Measurements from ENCODE around the gene SART3. TPM values are rescaled to one million over a fixed set of nuclear protein-coding genes. Genes with fewer than 3 reads are reported as not detected.
"Not testable (repeated sequence)": the region's sequence is repeated elsewhere in the genome, so short reads cannot be mapped to it uniquely, and the experiment has no call there.

The SART3 gene
- total RNA-seq, 1 experiment from 2014 or later: 57.4 TPM

DNA sequence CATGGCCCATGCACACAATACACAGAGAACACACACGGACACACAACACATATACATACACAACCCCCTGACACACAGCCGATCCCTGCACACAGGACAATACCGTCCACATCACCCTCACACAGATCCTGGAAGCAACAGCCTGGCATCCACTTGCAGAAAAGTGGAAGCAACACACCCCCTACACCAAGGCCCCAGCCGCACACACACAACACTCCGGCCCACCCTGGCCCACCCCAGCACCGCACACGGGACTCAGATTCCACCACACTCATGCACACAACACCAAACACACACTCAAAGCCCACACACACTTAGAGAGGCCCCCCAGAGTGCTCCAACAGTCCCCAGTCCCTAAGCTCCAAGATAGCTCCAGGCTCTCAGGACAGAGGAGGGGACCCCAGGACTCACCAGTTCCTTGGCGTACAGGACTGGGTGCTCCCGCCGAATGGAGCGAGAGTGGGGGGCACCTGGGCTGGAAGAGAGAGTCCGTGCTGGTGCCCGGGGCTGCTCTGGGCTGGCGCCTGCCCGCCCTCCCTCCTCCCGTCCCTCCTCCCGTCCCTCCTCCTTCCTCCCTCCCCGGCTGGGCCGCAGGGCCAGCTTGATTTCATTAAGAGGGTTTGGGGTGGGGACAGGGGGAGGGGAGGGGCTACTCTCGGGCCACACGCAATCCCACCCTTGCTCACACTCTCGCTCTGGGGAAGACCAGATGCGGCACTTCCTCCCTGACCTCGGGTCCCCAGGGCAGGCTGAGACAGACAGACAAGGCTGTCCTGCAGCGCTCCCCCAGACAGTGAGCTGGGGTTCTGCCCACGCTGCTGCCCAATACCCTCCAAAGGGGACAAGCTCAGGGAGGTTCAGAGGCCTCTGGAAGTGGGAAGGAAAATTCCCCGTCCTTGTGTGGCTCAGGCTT is 36.8 kb upstream of the SART3 start, which contains the start of gene TMEM119:
Gene TMEM119 (minus strand): TSS at position 526 of the 913 bp plus-strand sequence. CDS start 5,701 bp downstream, outside the sequence.
- DNase-seq (ENCODE audit: low read depth): no peak

DNA sequence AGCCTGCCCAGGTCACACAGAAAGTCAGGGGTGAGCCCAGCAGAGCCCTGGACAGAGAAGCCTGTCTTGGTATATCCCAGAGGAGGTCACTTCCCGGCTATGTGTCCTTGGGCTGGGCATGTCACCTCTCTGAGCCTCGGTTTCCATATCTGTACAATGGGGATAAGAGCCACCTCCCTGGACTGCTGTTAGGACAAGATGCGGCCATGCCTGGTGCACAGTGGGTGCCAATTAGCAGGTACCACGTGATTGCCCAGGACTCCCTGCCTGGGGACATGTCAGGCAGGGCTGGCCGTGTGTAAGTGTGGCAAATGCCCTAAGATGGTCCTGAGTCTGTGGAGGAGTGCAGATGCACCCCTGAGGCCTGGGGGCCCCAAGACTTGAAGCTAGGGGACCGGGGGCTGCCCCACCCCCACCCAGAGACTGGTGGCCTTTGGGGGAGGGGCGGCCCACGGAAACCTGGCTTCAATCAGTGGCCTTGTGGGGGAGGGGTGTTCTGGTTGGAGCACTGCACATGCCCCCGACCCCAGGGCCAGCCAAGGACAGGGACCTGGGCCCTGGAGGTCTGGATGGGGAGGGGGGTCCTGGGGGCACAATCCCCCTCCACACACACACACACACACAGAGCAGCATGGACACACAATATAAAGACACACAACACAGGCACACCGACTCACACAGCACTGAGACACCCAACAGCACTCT is 36.0 kb upstream of the SART3 start:
- no peak for DNase-seq (ENCODE audit: low read depth)

DNA sequence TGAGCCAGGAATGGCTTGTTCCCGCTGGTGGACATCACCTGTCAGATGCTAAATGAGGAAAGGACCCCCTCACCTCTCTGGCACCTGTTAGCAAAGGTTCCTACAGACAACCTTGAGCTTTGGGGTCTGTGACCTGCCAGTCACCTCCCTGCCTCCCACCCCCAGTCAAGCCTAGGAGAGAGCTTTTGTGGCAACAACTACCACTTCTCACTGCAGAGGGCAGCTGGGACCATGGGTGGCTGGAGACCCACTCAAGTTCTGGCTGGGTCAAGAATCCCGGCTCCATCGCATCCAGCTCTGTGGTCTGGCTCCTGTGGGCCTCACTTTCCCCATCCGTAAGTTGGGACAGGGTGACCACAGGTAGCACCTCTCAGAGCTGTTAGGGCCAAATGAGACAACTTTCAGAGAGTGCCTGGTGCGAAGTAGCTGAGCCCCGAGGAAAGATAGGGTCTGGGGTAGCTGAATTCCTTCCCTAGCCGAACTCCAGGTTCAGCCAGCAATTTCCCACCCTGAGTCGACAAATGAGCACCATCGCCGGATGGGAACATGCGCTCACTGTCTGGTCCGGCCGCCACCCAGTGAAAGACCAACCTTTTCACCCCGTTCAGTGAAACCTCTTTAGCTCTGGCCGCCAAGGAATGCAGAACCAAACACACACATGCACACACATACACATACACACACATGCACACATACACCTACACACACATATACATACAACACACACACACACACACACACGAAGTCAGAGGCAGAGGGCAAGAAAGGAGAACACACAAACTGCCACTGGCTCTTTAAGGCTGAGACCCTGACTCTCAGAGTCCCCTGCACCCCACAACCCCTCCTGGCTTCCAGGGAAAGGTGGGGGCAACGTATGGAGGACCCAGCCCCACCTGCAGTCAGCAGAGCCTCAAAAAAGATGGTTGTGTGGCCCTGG is 35.0 kb upstream of the SART3 start:
- DNase-seq (ENCODE audit: low read depth): no peak

DNA sequence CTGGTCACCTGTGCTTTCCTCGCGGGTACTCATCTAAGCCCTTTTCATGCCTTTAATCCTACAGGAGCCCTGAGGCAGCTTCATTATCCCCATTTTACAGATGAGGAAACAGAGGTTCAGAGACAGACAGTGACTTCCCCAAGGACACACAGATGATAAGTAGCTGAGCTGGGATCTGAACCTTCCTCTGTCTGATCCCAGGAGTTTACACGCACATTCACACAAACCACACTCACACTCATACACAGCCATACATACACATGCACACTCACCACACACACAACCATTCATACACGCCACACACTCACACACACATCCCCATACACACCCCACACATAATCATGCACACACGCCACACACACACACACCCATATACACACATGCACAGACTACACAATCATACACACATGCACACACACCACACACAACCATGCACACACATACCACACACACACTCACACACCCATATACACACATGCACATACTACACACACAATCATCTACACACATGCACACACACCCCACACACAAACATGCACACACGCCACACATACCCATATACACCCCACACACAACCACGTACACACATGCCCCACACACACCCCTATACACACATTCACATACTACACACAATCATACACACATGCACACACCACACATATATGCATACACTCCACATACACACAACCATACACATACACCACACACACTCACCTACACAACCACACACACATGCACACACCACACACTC is 34.2 kb upstream of the SART3 start:
- DNase-seq (ENCODE audit: low read depth): no peak

DNA sequence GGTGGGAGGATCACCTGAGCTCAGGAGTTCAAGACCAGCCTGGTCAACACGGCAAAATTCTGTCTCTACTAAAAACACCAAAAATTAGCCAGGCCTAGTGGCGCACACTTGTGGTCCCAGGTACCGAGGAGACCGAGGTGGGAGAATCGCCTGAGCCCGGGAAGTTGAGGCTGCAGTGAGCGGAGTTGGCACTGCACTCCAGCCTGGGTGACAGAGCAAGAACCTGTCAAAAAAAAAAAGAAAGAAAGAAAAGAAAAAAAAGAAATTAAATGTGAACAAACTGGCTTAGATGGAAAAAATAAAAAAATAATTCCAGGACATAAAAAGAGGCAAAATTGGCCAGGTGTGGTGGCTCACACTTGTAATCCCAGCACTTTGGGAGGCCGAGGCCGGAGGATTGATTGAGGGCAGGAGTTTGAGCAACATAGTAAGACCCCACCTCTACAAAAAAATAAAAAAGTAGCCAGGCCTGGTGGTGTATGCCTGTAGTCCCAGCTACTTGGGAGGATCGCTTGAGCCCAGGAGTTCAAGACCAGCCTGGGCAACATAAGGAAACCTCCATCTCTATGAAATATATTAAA is 33.4 kb upstream of the SART3 start:
- no peak for DNase-seq (ENCODE audit: low read depth)

DNA sequence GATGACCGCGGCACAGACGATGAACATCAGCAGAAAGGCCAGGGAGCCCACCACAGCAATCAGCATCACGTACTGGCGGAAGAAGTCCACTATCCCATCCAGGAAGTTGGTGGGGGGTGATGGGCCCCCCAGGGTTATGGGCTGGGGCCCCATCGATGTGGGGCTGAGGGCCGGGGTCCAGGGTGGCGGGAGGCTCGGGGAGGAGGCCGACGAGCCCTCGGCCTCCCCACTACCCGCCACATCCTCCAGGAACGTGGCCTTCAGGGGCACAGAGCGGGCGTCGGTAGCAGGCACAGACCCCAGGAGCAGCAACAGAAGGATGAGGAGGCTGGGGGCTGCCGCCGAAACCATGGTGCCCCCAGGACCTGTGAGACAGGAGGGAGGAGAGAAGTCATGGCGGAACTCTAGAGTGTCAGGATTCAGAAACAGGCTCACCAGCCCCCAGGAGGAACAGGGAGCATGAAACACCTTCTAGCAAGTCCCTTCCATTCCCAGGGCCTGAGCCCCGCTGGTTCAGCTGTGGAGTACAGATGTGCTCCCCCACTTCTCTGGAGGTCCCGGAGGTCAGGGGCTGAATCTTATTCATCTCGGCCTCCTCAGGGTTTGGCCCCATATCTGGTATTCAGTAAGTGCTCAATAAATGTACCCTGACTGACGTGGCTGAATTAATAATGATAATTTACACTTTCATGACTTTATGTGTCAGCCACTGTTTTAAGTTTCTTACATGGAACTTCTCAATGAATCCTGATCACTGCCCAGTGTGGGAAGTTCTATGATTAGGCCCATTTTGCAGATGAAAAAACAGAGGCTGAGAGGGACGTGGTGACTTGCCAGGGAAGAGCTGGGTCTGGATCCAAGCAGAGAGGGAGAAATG is 31.3 kb upstream of the SART3 start:
- DNase-seq (ENCODE audit: low read depth): no peak

DNA sequence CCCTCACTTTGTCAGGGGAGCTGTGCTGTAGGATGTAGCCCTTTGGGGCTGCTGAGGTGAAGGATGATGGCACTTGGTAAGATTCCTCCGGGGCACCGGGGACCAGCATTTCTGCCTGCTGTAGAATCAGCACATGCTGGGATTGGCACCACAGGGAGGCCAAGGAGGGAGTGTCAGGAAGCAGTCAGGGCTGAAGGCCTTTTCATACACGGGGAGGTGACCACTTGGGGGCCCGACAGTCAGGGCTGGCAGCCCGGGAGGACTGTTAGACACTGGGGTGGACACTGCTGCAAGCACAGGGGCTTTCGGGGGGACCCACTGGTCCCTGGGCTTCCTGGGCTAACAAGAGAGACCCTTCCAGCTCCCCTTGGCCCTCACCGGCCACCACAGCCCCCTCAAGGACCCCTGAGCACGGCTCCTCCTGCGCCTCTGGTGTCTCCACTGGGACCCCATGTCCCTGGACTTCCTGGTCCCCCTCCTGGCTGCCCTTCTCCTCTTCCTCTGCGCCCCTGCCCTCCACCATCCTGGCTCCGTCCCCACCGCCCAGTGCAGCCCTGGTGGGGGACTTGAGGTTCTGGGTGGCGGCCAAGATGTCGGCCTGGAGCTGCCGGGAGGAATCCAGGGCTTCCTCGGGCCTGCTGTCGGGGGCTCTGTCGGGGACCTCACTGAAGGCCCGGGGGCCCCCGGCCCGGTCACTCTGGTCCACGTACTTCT is 30.5 kb upstream of the SART3 start:
- DNase-seq (ENCODE audit: low read depth): no peak

DNA sequence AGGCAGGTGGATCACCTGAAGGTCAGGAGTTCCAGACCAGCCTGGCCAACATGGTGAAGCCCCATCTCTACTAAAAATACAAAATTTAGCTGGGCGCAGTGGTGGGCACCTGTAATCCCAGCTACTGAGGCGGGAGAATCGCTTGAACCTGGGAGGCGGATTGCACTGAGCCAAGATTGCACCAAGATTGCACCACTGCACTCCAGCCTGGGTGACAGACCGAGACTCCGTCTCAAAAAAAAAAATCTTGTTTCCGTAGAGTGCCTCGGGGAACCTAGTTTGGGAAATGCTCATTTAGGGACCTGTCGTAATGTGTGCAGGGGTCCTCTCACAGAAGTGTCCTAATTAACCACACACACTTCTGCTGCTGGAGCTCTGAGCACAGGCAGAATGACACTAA is 29.5 kb upstream of the SART3 start:
- not testable (repeated sequence) for DNase-seq (ENCODE audit: low read depth)

DNA sequence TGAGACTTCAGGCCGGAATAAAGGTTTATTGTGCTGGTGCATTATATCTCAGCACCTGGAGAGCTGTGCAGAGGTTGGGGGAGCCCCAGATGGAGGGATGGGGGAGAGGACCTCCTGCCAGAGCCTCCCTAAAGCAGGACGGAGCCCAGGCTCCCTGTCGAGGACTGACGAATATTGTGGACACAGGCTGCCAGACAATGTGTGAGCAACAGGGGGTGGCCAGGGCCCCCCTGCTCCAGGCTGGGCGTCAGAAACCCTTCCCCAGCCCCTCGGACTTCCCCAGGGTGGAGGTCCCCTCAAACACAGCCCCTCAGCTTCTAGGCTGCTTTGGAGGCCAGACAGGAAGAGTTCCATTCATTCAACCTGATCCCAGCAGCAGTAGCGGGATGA is 28.9 kb upstream of the SART3 start:
- no peak for DNase-seq (ENCODE audit: low read depth)

DNA sequence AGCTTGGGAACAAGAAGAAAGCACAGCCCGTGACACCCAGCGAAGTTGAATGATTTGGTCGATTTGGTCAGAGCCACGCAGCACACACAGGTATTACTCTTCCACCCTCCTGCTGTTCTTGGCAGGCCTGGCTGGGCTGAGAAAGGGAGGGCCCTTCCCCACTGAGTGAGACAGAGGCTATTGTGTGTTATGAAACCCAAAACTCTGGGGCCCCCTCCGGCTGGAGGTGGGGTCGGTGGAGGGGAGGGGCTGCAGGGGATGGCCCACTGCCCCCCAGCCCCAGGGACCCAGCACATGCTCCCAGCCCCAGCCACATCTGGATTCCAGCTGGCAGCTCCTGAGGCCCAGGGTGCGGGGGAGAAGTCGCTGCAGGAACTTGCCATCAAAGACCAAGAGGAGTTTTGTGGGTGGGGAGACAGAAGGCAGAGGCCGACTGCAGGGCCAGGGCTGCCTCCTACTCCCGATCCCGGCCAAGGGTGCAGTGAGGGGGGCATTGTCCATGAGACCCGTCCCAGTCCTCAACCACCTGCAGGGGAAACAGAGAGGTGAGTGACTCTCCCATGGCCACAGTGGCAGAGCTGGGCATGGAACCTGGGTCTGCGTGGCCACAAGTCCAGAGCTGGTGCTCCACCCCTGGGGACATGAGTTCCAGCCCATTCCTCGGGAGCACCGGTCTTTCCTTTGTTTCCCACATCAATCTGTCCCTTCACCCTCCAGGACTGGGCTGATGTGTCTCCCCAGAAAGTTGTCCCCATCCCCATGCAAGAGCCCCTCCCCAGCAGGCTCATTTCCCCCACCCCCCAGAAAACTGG is 28.3 kb upstream of the SART3 start:
- DNase-seq (ENCODE audit: low read depth): no peak

DNA sequence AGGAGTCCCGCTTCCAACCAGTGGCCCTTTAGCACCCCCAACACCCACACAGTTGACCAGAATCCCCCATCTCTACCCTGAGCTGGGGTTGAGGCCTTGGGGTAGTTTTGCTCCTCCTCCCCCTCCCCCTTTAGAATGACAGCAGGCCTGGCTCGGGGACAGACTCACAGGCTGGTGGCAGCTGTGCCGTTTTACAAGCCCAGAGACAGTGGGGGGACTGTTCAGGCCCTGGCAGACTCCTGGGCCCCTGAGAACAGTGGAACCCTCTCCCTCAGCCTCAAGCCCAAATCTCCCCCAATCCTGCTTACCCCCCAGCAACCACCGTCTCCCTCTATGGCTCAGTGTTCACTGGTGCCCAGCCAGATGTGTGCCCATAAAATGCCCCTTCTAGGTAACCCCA is 26.9 kb upstream of the SART3 start:
- DNase-seq (ENCODE audit: low read depth): no peak

DNA sequence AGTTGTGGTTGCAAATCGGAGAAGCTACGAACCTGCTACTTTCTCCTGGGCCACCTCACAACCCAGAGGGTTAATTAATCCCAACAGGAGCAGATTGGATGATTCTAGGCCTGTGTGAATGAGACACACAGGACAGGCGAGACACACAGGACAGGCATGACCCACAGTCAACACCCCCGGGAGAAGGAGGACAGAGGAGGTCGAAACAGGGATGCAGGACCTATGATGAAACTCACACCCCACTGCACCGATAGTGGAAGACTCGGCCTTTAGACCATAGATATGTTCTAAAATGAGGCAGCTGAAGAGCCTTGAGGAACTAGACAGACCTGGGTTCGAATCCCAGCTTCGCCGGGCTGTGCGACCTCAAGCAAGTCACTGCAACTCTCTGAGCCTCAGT is 25.3 kb upstream of the SART3 start:
- no peak for DNase-seq (ENCODE audit: low read depth)

DNA sequence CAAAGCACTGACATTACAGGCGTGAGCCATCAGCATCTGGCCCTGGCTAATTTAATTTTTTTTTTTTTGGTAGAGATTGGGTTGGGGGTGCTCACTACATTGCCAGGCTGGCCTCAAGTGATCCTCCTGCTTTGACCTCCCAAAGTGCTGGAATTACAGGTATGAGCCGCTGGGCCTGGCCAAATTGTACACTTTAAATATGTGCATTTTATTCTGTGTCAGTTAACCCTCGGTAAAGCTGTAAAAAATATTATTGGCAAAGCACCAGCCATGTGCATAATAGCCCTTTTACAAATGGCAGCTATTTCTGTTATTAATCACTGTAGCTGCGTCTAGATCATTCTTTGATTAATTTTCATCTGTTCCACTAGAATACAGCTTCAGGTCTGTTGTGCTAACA is 24.9 kb upstream of the SART3 start:
- no peak for DNase-seq (ENCODE audit: low read depth)

DNA sequence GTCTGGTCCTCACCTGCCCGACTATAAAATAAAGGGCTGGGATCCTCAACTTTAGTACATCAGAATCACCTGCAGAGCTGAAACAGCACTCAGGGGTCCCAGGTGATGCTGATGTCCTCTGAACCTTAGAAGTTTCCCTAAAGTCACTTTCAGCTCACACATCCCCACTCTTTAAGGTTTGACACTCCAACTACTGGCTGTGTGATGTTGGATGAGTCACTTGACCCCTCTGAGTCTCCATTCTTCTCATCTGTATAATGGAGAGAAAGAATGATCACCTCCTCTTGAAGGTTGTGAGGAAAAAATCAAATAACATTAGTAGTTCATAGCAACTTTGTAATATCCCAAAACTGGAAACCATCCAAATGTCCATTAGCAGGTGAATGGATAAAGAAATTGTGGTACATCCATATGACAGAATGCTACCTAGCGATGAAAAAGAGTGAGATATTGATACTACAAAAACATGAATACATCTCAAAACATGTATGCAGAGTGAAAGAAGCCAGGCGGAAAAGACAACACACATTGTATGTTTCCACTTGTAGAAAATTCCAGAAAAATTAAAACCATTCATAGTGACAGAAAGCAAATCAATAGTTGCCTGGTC is 23.6 kb upstream of the SART3 start:
- DNase-seq (ENCODE audit: low read depth): no peak

DNA sequence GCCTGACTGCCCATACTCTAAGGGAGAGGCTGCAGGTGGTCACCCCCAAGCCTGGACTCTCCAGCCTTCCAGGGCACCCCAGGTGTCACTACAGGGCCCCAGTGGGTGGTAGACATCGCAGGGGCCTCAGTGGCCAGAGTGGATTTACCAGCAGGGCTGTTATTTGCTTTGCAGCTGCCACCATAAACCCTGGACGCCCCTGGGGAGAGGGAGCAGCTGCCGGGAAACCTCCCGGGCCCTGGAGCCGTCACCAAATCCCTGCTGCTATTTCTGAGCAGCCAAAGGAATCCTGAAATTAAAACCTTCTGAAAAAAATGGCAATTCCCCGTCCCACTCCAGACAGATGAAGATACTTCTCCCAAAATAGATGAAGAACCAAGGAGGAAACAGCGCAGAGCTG is 23.0 kb upstream of the SART3 start:
- peak; percentile 85 for DNase-seq (ENCODE audit: low read depth)

DNA sequence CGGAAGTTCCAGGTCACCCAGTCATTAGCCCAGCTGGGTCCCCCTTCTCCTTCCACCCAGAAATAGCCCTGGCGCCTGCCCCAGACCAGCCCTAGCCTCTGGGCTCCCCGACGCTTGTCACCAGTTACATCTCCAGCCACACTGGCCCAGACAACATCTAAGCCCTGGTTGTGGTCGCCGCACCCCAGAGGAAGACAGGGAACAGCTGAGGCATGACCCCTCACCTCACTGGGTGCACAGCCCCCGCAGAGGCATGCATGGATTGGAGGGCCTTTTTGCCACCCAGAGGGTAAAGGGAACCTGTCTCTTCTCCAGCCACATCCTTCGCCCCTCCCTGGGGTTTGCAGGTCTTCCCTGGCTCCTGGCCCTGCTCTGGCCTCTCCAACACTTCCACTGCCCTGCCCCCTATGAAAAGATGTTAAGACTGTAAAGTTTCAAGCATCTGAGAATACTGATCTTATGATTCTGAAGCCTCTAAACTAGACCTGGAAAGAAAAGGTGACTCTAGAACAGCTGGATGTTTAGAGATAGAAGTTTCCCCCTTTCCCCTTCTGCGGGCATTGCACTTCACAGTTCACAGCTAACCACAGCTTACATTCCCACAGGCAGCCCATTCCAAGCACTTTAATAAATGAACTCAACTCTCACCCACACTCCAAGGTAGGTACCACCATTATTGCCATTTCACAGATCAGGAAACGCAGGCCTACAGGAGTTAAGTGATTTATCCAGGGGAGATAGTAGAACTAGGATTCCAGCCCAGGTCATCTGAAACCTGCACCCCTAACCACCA is 22.2 kb upstream of the SART3 start:
- peak; percentile 45 for DNase-seq (ENCODE audit: low read depth)

DNA sequence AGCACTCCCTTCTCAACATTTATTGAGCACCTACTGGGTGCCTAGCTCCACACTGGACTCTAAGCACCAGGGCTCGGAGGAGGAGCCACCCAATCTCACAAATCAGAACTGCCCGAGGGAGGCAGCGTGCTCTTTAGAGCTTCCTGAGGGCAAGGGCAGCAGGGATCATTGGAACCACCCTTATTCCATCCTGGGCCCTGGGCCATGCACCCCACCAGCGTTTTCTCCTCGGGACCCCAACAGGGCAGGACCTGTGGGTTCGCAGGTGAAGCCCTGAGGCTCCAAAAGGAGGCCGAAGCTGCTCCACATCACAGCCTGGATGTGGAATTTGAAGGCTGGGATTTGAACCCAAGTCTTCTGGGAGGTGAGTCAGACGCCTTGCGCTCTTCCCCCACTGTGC is 21.5 kb upstream of the SART3 start:
- DNase-seq (ENCODE audit: low read depth): no peak
